Adrenal gland (tissue), 12 donors: Measurements from ENCODE around the gene ZNF253. TPM values are rescaled to one million over a fixed set of nuclear protein-coding genes. Genes with fewer than 3 reads are reported as not detected.
A peak's percentile ranks its signal among the peaks of the same experiment; 100 is the strongest.
"Not testable (repeated sequence)": the region's sequence is repeated elsewhere in the genome, so short reads cannot be mapped to it uniquely, and the experiment has no call there.

Experiments used
- DNase-seq, 7 donors: peaks; one replicate each; pipeline ENCODE4 v3.0.0-alpha.2; 2019 to 2020
- H3K27ac ChIP-seq, 5 donors: fragments of 200-600 bp; sonication (generic) in 4 of 5; 1 replicate in 3 of 5; 2 replicates in 2 of 5; pipeline versions ENCODE4 v1.5.1 to v1.8.0; 2016 to 2020; ENCODE audit warnings: mild to moderate bottlenecking in 1 of 5
- H3K27me3 ChIP-seq: fragments of 200-600 bp; 2 replicates; pipeline ENCODE4 v1.8.0; 2021
- H3K36me3 ChIP-seq, 2 donors: fragments of 200-600 bp; replicated peaks in 1 of 2; 1 replicate in 1 of 2; 2 replicates in 1 of 2; pipeline versions ENCODE4 v1.5.1 to v1.8.0; 2018 to 2022
- H3K4me1 ChIP-seq, 2 donors: fragments of 200-600 bp; replicated peaks in 1 of 2; 1 replicate in 1 of 2; 2 replicates in 1 of 2; pipeline versions ENCODE4 v1.5.1 to v1.8.0; 2018 to 2021
- H3K4me3 ChIP-seq, 4 donors: fragments of 200-600 bp; sonication (generic) in 3 of 4; one replicate each; pipeline ENCODE4 v1.5.1; 2016 to 2018
- H3K9me3 ChIP-seq, 3 donors: fragments of 200-600 bp; sonication (generic) in 1 of 3; replicated peaks in 1 of 3; 1 replicate in 2 of 3; 2 replicates in 1 of 3; pipeline versions ENCODE4 v1.5.1 to v1.8.0; 2016 to 2021
- POLR2A ChIP-seq, 2 donors: fragments of 450-650 bp; IDR thresholded peaks; one replicate each; pipeline ENCODE4 v1.6.1; 2017; ENCODE audit warnings: antibody characterized with exemption in 2 of 2, mild to moderate bottlenecking in 2 of 2, moderate library complexity in 1 of 2
- WGBS, 4 donors: extraction: QIAGEN DNeasy Blood & Tissue Kit in 2 of 4; methylation state at CpG; one replicate each; pipeline versions ENCODE4 v1.1.5 to v1.1.7; 2013 to 2017; 5-methylcytosine and 5-hydroxymethylcytosine counted together
- intact Hi-C, 2 donors: fragments of 100-400 bp; cut with DNase I; formaldehyde crosslinking; loops; one replicate each; pipeline versions ENCODE4 v1.14.1 to v1.15.0; 2022 to 2023
- polyA plus RNA-seq, 3 donors: library from polyadenylated mRNA; stranded (reverse); fragments of 200-250 nt in 2 of 3; fragments of 350-450 nt in 1 of 3; fragmentation: Illumina TruSeq in 1 of 3; extraction: RNeasy Lipid Tissue Mini Kit (QIAGEN cat#74804) in 1 of 3; gene quantifications; one replicate each; pipeline ENCODE4 v1.2.3, GENCODE V29; 2013 to 2014
- total RNA-seq, 9 donors: library from RNA; depleted of rRNA in 4 of 9; stranded (reverse); fragments of >200 nt in 4 of 9; fragments of 120-200 nt in 1 of 9; fragmentation: NEBNext Ultra II Directional in 1 of 9; extraction: Animal tissue kit (Norgen Biotek cat#: 25700) in 1 of 9; gene quantifications; one replicate each; pipeline versions ENCODE4 v1.1.0 to v1.2.4, GENCODE V29; 2013 to 2023
- TF ChIP-seq, protein P1 (sequence below), 6 experiments: fragments of 450-650 bp in 4 of 6; fragments of 200-600 bp in 2 of 6; sonication (generic) in 1 of 6; IDR thresholded peaks; 1 replicate in 5 of 6; 2 replicates in 1 of 6; pipeline versions ENCODE4 v1.5.1 to v1.8.0; 2016 to 2021; ENCODE audit warnings: antibody characterized with exemption in 6 of 6, mild to moderate bottlenecking in 2 of 6, moderate library complexity in 1 of 6
- donor health status: healthy with polysubstance abuse.
- donor health status: Bipolar disorder and iron deficiency.
- donor health status: DM: yes; HTN: yes; CAD: no.
- donor health status: DM: no; HTN: no; CAD: no.
- donor health status: DM: no; HTN: no; CAD: no.
- donor health status: DM: yes; HTN: yes; CAD: no.

ZNF253 gene
- total and polyA plus RNA-seq, 12 donors, result 2.7 to 19.7 (median 14.4) TPM

DNA sequence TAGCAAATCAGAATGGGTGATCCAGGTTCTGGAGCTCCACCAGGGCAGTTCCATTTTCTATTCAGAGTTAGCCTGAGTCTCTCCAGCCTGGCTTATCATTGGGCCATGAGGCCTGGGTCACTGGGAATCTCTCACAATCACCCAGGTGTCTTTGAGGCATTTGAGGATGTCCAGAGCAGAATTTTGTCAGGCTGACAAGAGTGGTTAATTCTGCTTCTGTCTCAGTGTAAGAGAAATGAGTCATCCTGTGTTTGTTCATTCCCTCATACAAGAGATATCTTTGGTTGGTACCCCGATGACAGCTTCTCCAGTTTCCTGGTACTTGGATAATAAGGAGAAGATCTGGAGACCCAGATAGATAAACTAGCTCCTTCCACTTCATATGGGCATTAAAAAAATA lies 45.5 kb downstream of the ZNF253 start:
- TF ChIP-seq, protein P1, sequence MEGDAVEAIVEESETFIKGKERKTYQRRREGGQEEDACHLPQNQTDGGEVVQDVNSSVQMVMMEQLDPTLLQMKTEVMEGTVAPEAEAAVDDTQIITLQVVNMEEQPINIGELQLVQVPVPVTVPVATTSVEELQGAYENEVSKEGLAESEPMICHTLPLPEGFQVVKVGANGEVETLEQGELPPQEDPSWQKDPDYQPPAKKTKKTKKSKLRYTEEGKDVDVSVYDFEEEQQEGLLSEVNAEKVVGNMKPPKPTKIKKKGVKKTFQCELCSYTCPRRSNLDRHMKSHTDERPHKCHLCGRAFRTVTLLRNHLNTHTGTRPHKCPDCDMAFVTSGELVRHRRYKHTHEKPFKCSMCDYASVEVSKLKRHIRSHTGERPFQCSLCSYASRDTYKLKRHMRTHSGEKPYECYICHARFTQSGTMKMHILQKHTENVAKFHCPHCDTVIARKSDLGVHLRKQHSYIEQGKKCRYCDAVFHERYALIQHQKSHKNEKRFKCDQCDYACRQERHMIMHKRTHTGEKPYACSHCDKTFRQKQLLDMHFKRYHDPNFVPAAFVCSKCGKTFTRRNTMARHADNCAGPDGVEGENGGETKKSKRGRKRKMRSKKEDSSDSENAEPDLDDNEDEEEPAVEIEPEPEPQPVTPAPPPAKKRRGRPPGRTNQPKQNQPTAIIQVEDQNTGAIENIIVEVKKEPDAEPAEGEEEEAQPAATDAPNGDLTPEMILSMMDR (IDR thresholded peaks at IDR 0.05), result no peak
- no peak for TF ChIP-seq POLR2A (IDR thresholded peaks at IDR 0.05)
- Histone ChIP-seq H3K27me3 (no peaks in the 10 kb centered on the region), H3K4me1 (no peaks in the 10 kb centered on the region), H3K36me3 (no peaks in the 10 kb centered on the region), H3K27ac (no peak overlapping the region), H3K4me3 (no peak overlapping the region), H3K9me3 (no peaks in the 10 kb centered on the region)
- intact Hi-C loops, result no loop called here
- no peak for DNase-seq
- whole genome bisulfite sequencing, 4 donors, result 72 to 91% (median 82%) methylated on average over 1 of the region's 1 CpG

DNA sequence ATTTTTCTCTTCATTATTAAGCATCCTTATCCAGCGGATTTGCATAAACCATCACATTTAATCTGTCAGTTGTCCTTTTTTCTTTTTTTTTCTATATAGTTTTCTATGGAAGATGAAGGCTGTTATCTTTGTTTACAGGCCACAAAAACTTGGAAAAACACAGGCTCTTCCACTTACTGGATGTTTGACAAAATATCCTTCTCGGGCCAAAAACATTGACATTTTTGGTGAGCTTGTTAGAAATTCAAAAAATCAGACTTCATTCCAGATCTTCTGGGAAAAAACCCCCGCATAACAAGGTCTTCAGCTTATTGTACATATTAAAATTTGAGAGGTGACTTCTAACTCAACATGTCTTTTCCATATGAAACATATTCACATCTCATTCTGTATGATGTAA lies 48.9 kb downstream of the ZNF253 start:
- TF ChIP-seq, protein P1 (IDR thresholded peaks at IDR 0.05), result no peak
- TF ChIP-seq POLR2A (IDR thresholded peaks at IDR 0.05), result no peak
- intact Hi-C loops, result no loop called here
- 77 to 90% (median 84%) methylated on average over 3 of the region's 3 CpGs for WGBS, 4 donors
- H3K27ac ChIP-seq, result no peak overlapping the region
- H3K27me3 ChIP-seq, result no peaks in the 10 kb centered on the region
- H3K36me3 ChIP-seq, result no peaks in the 10 kb centered on the region
- no peak for DNase-seq
- no peak overlapping the region for H3K4me3 ChIP-seq
- no peaks in the 10 kb centered on the region for H3K4me1 ChIP-seq
- no peaks in the 10 kb centered on the region for H3K9me3 ChIP-seq

DNA sequence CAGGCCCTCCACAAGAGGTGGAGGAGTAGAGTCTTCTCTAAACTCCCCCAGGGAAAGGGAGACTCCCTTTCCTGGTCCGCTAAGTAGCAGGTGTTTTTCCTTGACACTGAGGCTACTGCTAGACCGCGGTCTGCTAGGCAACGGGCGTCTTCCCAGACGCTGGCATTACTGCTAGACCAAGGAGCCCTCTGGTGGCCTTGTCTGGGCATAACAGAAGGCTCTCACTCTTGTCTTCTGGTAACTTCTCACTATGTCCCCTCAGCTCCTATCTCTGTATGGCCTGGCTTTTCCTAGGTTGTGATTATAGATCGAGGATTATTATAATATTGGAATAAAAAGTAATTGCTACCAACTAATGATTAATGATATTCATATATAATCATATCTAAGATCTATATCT lies 64.7 kb downstream of the ZNF253 start:
- H3K36me3 ChIP-seq, H3K27me3 ChIP-seq, H3K4me3 ChIP-seq, H3K27ac ChIP-seq, H3K4me1 ChIP-seq, intact Hi-C loops: not testable (repeated sequence)
- TF ChIP-seq, protein P1 (IDR thresholded peaks at IDR 0.05), result peak in 5 of 6 experiments; percentile 4 to 57 (median 44)
- DNase-seq, result peak; percentile 22 to 83 (median 29)
- 67 to 76% (median 71%) methylated on average over 2 to 7 of the region's 7 CpGs for WGBS, 4 donors
- peaks cover 3 to 24% (median 20%) of the 10 kb centered on the region in 3 donors for H3K9me3 ChIP-seq

DNA sequence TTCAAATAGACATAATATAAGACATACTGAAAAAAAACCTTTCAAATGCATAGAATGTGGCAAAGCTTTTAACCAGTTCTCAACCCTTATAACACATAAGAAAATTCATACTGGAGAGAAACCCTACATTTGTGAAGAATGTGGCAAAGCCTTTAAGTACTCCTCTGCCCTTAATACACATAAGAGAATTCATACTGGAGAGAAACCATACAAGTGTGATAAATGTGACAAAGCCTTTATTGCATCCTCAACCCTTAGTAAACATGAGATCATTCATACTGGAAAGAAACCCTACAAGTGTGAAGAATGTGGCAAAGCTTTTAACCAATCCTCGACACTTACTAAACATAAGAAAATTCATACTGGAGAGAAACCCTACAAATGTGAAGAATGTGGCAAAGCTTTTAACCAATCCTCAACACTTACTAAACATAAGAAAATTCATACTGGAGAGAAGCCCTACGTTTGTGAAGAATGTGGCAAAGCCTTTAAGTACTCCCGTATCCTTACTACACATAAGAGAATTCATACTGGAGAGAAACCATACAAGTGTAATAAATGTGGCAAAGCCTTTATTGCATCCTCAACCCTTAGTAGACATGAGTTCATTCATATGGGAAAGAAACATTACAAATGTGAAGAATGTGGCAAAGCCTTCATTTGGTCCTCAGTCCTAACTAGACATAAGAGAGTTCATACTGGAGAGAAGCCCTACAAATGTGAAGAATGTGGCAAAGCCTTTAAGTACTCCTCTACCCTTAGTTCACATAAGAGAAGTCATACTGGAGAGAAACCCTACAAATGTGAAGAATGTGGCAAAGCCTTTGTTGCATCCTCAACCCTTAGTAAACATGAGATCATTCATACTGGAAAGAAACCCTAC lies 68.0 kb downstream of the ZNF253 start:
- H3K36me3 ChIP-seq, intact Hi-C loops, DNase-seq, H3K27me3 ChIP-seq, H3K4me3 ChIP-seq, H3K4me1 ChIP-seq, H3K27ac ChIP-seq: not testable (repeated sequence)
- peaks cover 3 to 41% (median 20%) of the 10 kb centered on the region in 3 donors for H3K9me3 ChIP-seq
- 78 to 96% (median 91%) methylated on average over 3 of the region's 3 CpGs for WGBS, 4 donors

DNA sequence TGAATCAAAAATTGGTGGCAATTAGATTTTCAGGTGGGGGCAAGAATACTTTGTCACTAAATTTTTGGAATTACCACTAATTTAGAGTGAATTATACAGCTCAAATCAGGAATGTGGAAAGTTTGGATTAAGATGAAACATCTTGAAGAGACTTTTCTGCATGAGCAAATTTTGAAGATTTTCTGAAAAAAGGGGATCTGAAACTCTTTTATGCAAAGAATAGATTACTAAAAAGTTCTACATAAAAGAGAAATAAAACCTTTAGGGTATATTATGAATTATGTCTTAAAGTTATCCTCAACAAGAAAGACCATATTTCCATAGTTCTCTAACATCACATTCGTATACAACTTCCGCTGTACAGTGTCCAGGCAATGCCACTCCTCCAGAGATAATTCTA lies 71.7 kb downstream of the ZNF253 start:
- H3K4me3 ChIP-seq, result no peak overlapping the region
- DNase-seq, result no peak
- H3K27ac ChIP-seq, result no peak overlapping the region
- H3K4me1 ChIP-seq, result no peaks in the 10 kb centered on the region
- WGBS, 4 donors, result 93 to 97% (median 95%) methylated on average over 2 of the region's 2 CpGs
- no peaks in the 10 kb centered on the region for H3K27me3 ChIP-seq
- peaks cover 3 to 41% (median 15%) of the 10 kb centered on the region in 3 donors for H3K9me3 ChIP-seq
- no peaks in the 10 kb centered on the region for H3K36me3 ChIP-seq
- intact Hi-C loops, result no loop called here
- TF ChIP-seq, protein P1 (IDR thresholded peaks at IDR 0.05), result no peak
- TF ChIP-seq POLR2A (IDR thresholded peaks at IDR 0.05), result no peak
